ENCODE data around the gene MYO10. TPM values are rescaled to one million over a fixed set of nuclear protein-coding genes. Genes with fewer than 3 reads are reported as not detected.

The MYO10 gene
- total RNA-seq, 2 donors from 2014 or later: 40.0 to 89.2 TPM

GRCh38 chr5:16735101-16736060 is 200.7 kb downstream of the MYO10 start:
- H3K27me3 Mint-ChIP-seq (ENCODE audit: insufficient read depth): no peaks in the 10 kb centered on the region
- H3K4me3 Mint-ChIP-seq: peak overlapping the region; percentile 24
- Histone ChIP-seq H3K4me1 (ENCODE audit: control insufficient read depth, insufficient read depth, low read length) (peaks cover 23% of the 10 kb centered on the region), H3K4me3 (ENCODE audit: low read length) (peak overlapping the region; percentile 69), H3K27ac (ENCODE audit: low read depth, low read length) (peak overlapping the region; percentile 98), H3K9me3 (ENCODE audit: control insufficient read depth, low read length) (no peaks in the 10 kb centered on the region), H3K9ac (ENCODE audit: extremely low read depth, low read length, poor library complexity, severe bottlenecking) (no peak overlapping the region), H3K36me3 (ENCODE audit: control insufficient read depth, insufficient read depth, low read length) (peaks cover 79% of the 10 kb centered on the region), H3K27me3 (ENCODE audit: control insufficient read depth, insufficient read depth, low read length, poor library complexity, severe bottlenecking) (no peaks in the 10 kb centered on the region)
- H3K9me3 Mint-ChIP-seq: no peaks in the 10 kb centered on the region
- DNase-seq: no peak
- peak overlapping the region; percentile 64 for H3K27ac Mint-ChIP-seq
- TF ChIP-seq CTCF (conservative IDR thresholded peaks at IDR 0.05): no peak
- whole genome bisulfite sequencing, 2 experiments (ENCODE audit: insufficient coverage in 1 of 2, insufficient read length in 1 of 2): 76 to 79% methylated on average over 7 to 15 of the region's 15 CpGs
- peaks cover 51% of the 10 kb centered on the region for H3K4me1 Mint-ChIP-seq
- peaks cover 44% of the 10 kb centered on the region for H3K36me3 Mint-ChIP-seq (ENCODE audit: low read depth)

- 47 to 75% methylated on average over 5 to 12 of the region's 12 CpGs for WGBS, 2 experiments (ENCODE audit: insufficient coverage in 1 of 2, insufficient read length in 1 of 2)
- Histone ChIP-seq H3K36me3 (ENCODE audit: control insufficient read depth, insufficient read depth, low read length) (peaks cover 75% of the 10 kb centered on the region), H3K27me3 (ENCODE audit: control insufficient read depth, insufficient read depth, low read length, poor library complexity, severe bottlenecking) (no peaks in the 10 kb centered on the region), H3K4me3 (ENCODE audit: low read length) (no peak overlapping the region), H3K9ac (ENCODE audit: extremely low read depth, low read length, poor library complexity, severe bottlenecking) (no peak overlapping the region), H3K27ac (ENCODE audit: low read depth, low read length) (peak overlapping the region; percentile 83), H3K4me1 (ENCODE audit: control insufficient read depth, insufficient read depth, low read length) (peaks cover 17% of the 10 kb centered on the region), H3K9me3 (ENCODE audit: control insufficient read depth, low read length) (no peaks in the 10 kb centered on the region)
- Mint-ChIP-seq H3K4me3 (no peak overlapping the region), H3K27ac (no peak overlapping the region), H3K4me1 (peaks cover 39% of the 10 kb centered on the region), H3K9me3 (no peaks in the 10 kb centered on the region), H3K27me3 (ENCODE audit: insufficient read depth) (no peaks in the 10 kb centered on the region), H3K36me3 (ENCODE audit: low read depth) (peaks cover 47% of the 10 kb centered on the region)
- DNase-seq: peak; percentile 82
- TF ChIP-seq CTCF (conservative IDR thresholded peaks at IDR 0.05): no peak
Observed at GRCh38 chr5:16733331-16734006, 202.6 kb downstream of the MYO10 start.

DNA sequence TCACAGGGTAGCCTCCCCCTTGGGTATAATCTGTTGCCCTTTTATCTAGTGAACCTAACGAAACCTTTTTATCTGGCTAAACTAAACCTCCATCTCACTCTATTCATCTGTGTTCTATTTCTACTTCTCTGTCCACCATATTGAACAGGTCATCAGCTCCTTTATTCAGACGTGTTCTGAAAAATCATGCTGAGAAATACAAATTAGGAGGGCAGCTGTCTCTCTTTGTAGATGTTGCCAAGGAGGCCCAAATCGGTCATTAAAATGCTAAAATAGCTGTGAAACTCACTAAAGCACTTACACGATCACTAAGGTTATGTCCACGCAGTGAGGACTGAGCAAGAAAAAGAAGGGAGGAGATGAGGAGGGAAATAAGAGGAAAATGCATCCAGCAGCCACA is 203.7 kb downstream of the MYO10 start:
- H3K36me3 Mint-ChIP-seq (ENCODE audit: low read depth): peaks cover 44% of the 10 kb centered on the region
- no peak for TF ChIP-seq CTCF (conservative IDR thresholded peaks at IDR 0.05)

More for the DNA sequence above, 203.7 kb downstream of the MYO10 start:
- H3K27ac ChIP-seq (ENCODE audit: low read depth, low read length): peak overlapping the region; percentile 55
- Mint-ChIP-seq H3K9me3 (no peaks in the 10 kb centered on the region), H3K4me3 (no peak overlapping the region), H3K27ac (no peak overlapping the region), H3K27me3 (ENCODE audit: insufficient read depth) (no peaks in the 10 kb centered on the region), H3K4me1 (peaks cover 36% of the 10 kb centered on the region)
- H3K9me3 ChIP-seq (ENCODE audit: control insufficient read depth, low read length): no peaks in the 10 kb centered on the region
- H3K9ac ChIP-seq (ENCODE audit: extremely low read depth, low read length, poor library complexity, severe bottlenecking): no peak overlapping the region
- DNase-seq: no peak
- H3K27me3 ChIP-seq (ENCODE audit: control insufficient read depth, insufficient read depth, low read length, poor library complexity, severe bottlenecking): no peaks in the 10 kb centered on the region
- H3K36me3 ChIP-seq (ENCODE audit: control insufficient read depth, insufficient read depth, low read length): peaks cover 77% of the 10 kb centered on the region
- peaks cover 7% of the 10 kb centered on the region for H3K4me1 ChIP-seq (ENCODE audit: control insufficient read depth, insufficient read depth, low read length)
- WGBS, 2 experiments (ENCODE audit: insufficient coverage in 1 of 2, insufficient read length in 1 of 2): 96 to 98% methylated on average over 3 to 5 of the region's 5 CpGs
- H3K4me3 ChIP-seq (ENCODE audit: low read length): no peak overlapping the region

Data from endodermal cell (in vitro differentiated cells).